ENCODE data around the gene COG5.
"Not testable (repeated sequence)": the region's sequence is repeated elsewhere in the genome, so short reads cannot be mapped to it uniquely, and the experiment has no call there.

Gene COG5

DNA sequence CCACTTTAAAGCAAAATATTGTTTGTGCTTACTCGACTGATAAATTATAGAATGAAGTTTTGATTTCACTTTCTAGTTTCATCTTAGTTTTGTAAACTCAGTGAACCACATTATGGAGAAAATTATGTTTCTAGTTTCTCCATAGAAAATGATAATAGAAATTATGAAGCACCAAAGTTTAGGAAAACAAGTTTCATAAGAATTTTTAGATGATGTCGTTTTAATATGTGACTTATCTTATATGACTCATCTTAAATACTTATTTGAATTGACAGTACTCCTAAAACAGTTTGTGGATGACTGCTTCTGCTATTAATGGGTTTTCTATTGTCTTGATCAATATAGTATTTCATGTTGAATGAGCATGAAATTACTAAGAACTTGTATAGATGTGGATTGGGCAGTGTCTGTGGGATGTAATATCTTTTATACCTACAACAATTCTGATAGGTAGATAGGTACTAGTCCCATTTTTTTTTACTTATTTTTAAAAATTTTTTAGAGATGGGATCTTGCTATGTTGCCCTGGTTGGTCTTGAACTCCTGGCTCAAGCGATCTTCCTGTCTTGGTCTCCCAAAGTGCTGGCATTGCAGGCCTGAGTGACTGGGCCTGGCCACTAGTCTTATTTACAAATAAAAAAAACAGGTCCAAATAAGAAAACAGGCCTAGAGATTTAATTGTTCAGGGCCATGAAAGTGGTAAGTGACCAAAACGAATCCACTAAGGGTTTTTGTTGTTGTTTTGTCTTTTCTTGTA lies 391.3 kb downstream of the COG5 start:
- DNase-seq: no peak

GRCh38 chr7:107171496-107171895 lies 392.2 kb downstream of the COG5 start:
- no peak for DNase-seq

DNA sequence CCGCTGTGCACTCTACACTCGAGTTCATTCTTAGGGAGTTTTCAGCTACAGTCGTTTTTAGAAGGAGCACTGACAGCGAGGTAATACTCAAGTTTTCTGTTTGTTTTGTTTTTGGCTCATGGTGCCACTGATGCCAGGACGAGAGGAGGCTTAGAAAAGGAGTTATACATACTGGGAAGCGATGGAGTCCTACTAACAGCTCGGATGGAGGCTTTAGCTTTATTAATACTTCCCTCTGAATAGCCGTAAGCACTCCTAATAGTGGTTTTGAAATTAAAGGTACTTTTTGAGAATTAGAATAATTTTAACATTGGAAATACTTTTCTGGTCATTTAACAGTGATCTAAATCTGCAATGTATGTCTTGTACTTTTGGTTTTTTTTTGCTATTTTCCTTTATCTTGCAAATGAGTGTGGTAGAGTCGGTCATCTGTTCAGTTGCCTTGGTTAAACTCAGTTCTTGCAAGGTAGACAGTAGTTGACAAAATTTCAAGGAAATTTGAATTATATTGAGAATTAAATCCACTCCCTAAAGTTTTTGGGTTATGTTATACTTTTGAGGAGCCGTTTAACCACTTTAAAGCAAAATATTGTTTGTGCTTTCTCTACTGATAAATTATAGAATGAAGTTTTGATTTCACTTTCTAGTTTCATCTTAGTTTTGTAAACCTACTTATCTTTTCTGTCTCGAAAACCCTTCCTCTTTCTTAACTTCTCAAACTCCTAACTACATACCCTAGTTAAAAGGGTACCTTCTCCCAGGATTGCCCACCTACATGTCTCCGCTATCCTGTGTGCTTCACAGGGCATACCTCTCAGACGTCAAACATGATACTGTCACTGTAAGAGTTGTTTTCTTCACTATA lies 393.4 kb downstream of the COG5 start:
- DNase-seq: no peak

GRCh38 chr7:107169120-107170050 lies 394.3 kb downstream of the COG5 start:
- DNase-seq: no peak

DNA sequence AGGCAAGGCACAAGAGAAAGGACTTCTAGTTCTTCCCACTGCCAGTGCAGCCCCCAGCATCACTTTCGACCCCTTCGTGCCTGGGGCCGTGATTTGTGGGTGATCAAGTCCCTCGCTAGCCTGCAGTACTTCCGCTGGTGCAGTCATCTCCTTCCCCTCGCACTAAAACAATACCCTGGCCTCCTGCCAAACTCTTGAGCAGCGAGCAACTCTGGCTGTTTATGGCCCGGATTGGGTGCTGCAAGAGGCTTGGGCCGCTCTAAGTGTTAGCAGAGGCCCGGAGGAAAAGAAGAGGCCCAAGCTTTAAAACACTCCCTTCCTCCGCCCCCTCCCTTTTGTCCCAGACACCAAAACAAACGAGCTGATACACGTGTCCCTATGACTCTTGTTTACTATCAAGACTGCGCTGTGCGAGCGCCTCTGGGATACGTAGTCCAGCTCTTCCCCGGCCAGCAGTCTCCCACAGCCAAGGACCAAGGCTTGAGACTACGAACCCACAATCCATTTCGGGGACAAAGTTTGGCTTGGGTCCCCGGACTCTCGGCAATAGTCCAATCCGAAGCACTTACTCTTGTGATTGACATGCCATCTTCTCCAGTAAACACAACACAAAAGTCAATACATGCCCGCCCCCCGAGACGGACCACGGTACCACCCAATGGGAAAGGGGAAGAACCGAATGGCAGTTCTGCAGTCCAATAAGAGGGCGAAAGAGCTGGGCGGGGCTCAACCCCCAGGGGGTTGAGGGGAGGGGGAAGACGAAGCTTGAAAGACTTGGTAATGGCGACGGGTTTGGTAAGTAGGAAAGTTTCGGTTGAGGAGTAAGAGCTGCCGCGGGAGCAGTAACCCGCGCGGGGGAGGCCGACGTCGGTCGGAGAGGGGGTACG lies 395.2 kb downstream of the COG5 start, which contains the start of gene HBP1:
HBP1 (plus strand) TSS at position 771 of the 887 bp plus-strand sequence. CDS start 10,891 bp downstream, outside the sequence.
- peak; percentile 18 for DNase-seq

DNA sequence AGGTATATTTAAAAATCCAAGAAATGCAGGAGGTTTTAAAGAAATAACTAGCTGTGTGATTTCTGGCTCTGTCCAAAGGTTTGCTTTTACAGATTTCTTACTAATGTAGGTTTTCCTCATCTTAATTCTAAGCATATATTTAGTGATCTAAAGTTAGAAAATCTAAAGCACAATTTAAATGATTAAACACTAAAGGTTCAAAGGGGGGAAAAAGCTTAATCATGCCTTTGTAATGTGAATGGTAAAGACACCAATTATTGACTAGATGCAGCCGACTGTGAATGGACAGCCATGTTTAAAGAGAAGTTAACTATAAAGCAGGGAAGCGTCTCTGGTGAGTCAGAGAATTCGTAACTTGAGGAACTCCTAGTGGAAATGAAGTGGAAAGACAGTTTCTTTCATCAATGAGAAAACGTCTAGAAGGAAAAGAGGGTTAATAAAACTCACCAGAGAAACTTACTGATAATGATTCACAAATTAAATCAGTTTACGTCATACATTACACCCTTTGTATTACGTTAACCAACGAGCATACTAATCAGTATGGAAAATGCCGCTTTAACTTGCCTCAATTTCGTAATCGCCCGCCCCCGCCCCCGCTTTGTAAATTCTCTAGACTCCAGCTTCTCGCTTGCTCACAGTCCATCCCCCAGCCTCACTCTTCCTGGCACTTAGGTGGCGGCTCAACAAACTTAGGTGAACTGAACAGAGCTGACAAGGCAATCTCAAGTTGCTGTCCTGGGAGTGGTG lies 396.1 kb downstream of the COG5 start:
- no peak for DNase-seq

GRCh38 chr7:107166736-107167426 lies 396.8 kb downstream of the COG5 start:
- DNase-seq: no peak

DNA sequence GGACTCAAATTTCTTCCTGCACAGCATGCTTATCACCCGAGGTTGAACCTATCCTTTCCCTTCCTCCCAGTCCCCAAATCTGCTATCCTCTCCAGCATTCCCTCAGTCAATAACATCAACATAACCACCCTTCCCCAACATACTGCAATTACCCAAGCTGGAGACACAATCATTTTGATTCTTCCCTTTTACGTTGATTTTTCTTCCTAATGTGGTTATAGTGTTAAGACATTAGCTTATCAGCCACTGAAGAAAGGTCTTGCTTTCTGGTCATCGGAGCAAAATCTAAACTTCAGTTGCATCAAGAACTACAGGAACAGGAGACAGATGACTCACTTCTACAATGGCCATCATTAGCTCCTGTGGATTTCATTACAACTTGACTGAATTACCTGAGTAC lies 398.4 kb downstream of the COG5 start:
- no peak for DNase-seq

- no peak for DNase-seq
These were observed 399.6 kb downstream of the COG5 start for GRCh38 chr7:107164092-107164491.

GRCh38 chr7:107162475-107162874 lies 401.2 kb downstream of the COG5 start:
- DNase-seq: no peak

DNA sequence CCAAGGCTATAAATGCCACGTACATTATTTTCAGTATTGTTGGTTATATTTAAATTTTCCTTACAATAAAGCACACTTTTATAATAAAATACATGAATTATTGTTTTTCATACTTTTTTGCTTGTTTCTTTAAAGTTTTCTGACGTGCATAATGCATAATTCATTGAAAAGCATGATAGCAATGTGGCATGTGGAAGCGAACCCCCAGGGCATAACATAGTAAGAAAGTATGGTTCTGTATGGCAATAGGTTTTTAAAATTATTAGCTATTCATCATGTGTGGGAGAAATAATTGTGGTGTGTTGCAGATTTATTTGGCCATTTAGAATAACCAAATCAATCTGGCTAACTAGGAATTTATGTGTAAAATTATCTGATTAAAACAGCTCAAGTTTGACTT lies 402.3 kb downstream of the COG5 start:
- DNase-seq: no peak

- DNase-seq: no peak
These were observed 403.3 kb downstream of the COG5 start for GRCh38 chr7:107160389-107160788.

- no peak for DNase-seq
These were observed 405.7 kb downstream of the COG5 start for GRCh38 chr7:107158028-107158427.

- DNase-seq: no peak
These were observed 406.6 kb downstream of the COG5 start for GRCh38 chr7:107157091-107157490.

DNA sequence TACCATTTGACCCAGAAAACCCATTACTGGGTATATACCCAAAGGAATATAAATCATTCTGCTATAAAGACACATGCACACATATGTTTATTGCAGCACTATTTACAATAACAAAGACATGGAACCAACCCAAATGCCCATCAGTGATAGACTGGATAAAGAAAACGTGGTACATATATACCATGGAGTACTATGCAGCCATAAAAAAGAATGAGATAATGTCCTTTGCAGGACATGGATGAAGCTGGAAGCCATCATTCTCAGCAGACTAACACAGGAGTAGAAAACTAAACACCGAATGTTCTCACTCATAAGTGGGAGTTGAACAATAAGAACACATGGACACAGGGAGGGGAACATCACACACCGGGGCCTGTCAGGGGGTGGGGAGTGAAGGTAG lies 408.0 kb downstream of the COG5 start:
- DNase-seq: not testable (repeated sequence)

- DNase-seq: no peak
These were observed 408.9 kb downstream of the COG5 start for GRCh38 chr7:107154826-107155225.

- no peak for DNase-seq
These were observed 411.7 kb downstream of the COG5 start for GRCh38 chr7:107152011-107152410.

All from cortex of kidney (tissue), 1 donor.